ENCODE data around the gene DROSHA. TPM values are rescaled to one million over a fixed set of nuclear protein-coding genes. Genes with fewer than 3 reads are reported as not detected.

DROSHA gene
- total RNA-seq, 1 experiment from 2014 or later, result 106 TPM

DNA sequence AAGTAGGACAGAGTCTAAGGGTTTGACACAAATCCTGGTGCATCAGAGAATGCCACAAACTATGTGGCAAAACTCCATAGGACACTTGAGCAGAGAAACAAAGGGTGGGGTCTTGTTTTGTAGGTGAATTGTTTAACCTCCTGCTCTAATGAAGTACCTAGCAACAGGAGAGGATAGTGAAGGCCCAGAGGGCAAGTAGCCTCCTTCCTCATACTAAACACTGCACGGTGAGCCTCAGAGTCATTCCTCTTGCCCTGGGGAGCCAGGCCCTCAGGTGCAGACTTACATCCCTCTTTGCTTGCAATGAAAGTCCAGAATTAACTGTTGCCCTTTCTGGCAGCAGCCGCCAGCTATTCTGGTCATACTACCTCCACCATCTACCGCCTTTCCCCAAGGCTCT lies 166.1 kb downstream of the DROSHA start:
- no peak for DNase-seq
- H3K79me2 ChIP-seq (ENCODE audit: insufficient read depth, low read length), result no peaks in the 10 kb centered on the region
- H3K4me1 Mint-ChIP-seq, result peaks cover 18 to 22% of the 10 kb centered on the region in 2 experiments
- no peak overlapping the region for H2AK5ac ChIP-seq (ENCODE audit: insufficient read length, low read length)
- no peak overlapping the region for H3K23ac ChIP-seq (ENCODE audit: insufficient read length, low read depth, low read length)
- H3K4me3 Mint-ChIP-seq, result no peak overlapping the region
- H2BK12ac ChIP-seq (ENCODE audit: insufficient read length, low read depth, low read length), result no peak overlapping the region
- H2BK15ac ChIP-seq (ENCODE audit: low read depth, low read length), result no peak overlapping the region
- H3K27me3 ChIP-seq (ENCODE audit: insufficient read depth, low read length), result no peaks in the 10 kb centered on the region
- no peak overlapping the region for H2BK5ac ChIP-seq (ENCODE audit: insufficient read length, low read length)
- H2BK20ac ChIP-seq (ENCODE audit: low read depth, low read length, poor library complexity, severe bottlenecking), result no peak overlapping the region
- peaks cover 0 to 7% of the 10 kb centered on the region in 2 experiments; a peak in 4 of 5 replicates for H3K9me3 Mint-ChIP-seq
- no peaks in the 10 kb centered on the region for H4K20me1 ChIP-seq (ENCODE audit: control insufficient read depth, insufficient read depth, insufficient read length)
- no peak overlapping the region for H3K9ac ChIP-seq (ENCODE audit: extremely low read depth, insufficient read length, low read length)
- H3K36me3 Mint-ChIP-seq (ENCODE audit: insufficient read depth in 1 of 3, low read depth in 3 of 3), result peaks cover 1 to 8% (median 4%) of the 10 kb centered on the region in 3 experiments
- H3K4ac ChIP-seq (ENCODE audit: low read depth, low read length), result no peak overlapping the region
- H4K8ac ChIP-seq (replicated peaks; ENCODE audit: insufficient read length, low read depth, low read length), result no peak overlapping the region
- H3K27me3 Mint-ChIP-seq (ENCODE audit: low read depth), result no peaks in the 10 kb centered on the region
- no peak overlapping the region for H3T11ph ChIP-seq (ENCODE audit: low read length)
- no peak overlapping the region for H4K91ac ChIP-seq (ENCODE audit: insufficient read length, low read depth, low read length)
- no peaks in the 10 kb centered on the region for H3K9me3 ChIP-seq (ENCODE audit: control insufficient read depth, low read depth, low read length)
- H3K23me2 ChIP-seq (ENCODE audit: insufficient read length, low read depth, low read length, poor library complexity, severe bottlenecking), result no peaks in the 10 kb centered on the region
- no peak overlapping the region for H4K5ac ChIP-seq (ENCODE audit: insufficient read length, low read depth, low read length)
- no peak overlapping the region for H2BK120ac ChIP-seq (ENCODE audit: low read depth, low read length, poor library complexity, severe bottlenecking)
- H3K18ac ChIP-seq (ENCODE audit: insufficient read length, low read depth, low read length), result no peak overlapping the region
- no peak overlapping the region for H3K27ac ChIP-seq (ENCODE audit: insufficient read length, low read depth, low read length)
- no peak overlapping the region for H3K56ac ChIP-seq (ENCODE audit: insufficient read length, low read depth, low read length)
- H3K4me1 ChIP-seq (ENCODE audit: insufficient read depth, low read length), result peaks cover 3% of the 10 kb centered on the region; the same call in 1 of the 2 replicates
- TF ChIP-seq, protein P1, sequence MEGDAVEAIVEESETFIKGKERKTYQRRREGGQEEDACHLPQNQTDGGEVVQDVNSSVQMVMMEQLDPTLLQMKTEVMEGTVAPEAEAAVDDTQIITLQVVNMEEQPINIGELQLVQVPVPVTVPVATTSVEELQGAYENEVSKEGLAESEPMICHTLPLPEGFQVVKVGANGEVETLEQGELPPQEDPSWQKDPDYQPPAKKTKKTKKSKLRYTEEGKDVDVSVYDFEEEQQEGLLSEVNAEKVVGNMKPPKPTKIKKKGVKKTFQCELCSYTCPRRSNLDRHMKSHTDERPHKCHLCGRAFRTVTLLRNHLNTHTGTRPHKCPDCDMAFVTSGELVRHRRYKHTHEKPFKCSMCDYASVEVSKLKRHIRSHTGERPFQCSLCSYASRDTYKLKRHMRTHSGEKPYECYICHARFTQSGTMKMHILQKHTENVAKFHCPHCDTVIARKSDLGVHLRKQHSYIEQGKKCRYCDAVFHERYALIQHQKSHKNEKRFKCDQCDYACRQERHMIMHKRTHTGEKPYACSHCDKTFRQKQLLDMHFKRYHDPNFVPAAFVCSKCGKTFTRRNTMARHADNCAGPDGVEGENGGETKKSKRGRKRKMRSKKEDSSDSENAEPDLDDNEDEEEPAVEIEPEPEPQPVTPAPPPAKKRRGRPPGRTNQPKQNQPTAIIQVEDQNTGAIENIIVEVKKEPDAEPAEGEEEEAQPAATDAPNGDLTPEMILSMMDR (conservative IDR thresholded peaks at IDR 0.05), result no peak
- no peak overlapping the region for H3K4me2 ChIP-seq (ENCODE audit: insufficient read depth, insufficient read length, low read length)
- no peak overlapping the region for H2AFZ ChIP-seq (ENCODE audit: low read length)
- no peak overlapping the region for H3K14ac ChIP-seq (ENCODE audit: insufficient read depth, low read length)
- no peak overlapping the region for H3K27ac Mint-ChIP-seq
- no CpG with 5 or more reads among the region's 3 CpGs for WGBS (ENCODE audit: extremely low coverage, insufficient read length, low lambda C conversion rate)
- H3K79me1 ChIP-seq (ENCODE audit: insufficient read depth, low read depth, low read length, poor library complexity, severe bottlenecking), result no peaks in the 10 kb centered on the region

All from H9 (cell line).